NCI-H1417 treated with DMSO at 0.1 percent for 48 hours (cell line): Measurements from ENCODE around the gene RAPGEF1.
"Not testable (repeated sequence)": the region's sequence is repeated elsewhere in the genome, so short reads cannot be mapped to it uniquely, and the experiment has no call there.

Source experiments
- DNase-seq: peaks from one replicate; lab custom pipeline; 2025; lab: John Stamatoyannopoulos, UW

Gene RAPGEF1

DNA sequence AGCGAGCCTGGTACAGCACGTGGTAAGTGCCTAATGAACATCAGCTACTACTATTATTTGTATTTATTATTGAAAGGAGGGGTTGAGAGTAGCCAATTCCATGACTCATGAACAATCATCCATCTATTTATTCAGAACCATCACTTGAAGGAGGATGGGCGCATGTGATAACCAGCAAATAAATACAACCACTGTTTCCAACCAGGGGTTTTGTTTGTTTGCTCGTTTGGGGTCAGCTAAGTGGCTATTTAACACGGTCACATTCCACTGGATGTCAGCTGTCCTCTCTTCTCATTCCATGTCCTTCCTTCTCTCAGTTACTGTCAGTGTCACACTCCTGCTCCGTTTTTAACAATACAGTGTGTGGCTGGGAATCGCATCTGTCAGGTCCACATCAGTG lies 8.6 kb downstream of the RAPGEF1 start:
- no peak for DNase-seq

DNA sequence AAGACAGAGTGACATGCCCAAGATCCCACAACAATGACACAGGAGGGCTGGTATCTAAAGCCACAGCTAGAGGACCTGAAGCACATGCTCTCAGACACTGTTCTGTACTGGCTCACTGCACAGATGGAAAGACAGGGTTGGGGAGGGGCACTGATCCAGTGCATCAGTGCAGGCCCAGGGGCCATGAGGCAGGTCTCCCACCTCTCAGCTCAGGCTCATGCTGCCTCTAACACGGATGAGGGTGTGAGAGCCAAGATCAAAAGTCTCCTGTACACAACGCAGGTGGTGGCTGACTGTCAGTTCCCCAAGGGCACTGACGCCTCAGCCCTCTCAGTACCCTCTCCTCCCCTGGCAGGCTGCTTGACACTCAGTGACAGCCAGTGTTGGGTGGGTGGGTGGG lies 10.9 kb downstream of the RAPGEF1 start:
- no peak for DNase-seq

DNA sequence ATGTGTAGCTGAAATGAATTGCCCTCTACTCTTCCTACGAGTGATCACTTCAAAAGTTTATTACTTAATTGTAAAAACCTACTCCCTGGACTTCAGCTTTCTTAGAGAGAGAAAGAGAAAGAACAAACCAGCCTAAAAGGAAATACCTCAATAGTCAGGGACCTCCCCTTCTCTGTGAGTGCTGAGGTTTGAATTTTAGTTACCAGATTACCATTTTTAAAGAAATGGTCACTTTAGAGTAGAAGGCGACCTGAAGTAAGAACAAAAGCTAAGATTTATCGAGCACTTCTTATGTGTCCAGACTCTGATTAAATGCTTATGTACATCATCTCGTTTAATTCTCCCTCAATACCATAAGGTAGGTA lies 11.3 kb downstream of the RAPGEF1 start:
- no peak for DNase-seq

DNA sequence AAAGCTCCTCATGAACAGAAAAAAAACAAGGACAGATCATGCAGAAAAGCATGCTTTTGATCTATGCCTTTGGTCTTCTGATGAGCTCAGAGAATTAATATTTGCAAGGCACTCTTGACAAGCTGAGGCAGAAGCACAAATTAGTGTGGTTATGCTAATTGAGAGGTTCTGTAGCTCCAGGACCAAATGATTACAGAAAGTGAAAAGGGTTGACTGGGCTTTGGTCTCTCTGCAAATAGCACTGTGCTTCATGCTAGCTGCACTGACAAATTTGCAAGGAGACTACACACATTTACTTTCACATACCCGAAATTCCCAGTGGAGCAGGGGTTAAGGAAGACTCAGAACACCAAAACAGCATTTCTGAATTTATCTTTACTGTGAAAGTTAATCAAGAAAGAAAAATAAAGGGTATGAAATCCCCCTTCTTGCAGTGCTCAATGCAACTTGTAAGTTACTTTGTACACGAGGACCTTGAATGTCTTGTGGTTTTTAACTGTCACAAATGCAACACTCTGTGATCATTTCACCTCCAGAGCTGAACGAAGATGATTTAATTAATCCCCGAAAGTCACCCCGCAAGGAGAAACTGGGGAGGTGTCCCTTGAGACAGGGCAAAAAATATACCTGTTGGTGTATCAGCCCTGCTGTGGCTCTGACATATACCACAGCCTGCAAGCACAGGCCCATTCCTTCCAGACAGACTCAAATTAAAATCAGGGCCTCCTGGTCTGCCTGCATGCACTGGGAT lies 11.9 kb downstream of the RAPGEF1 start:
- DNase-seq, result no peak

DNA sequence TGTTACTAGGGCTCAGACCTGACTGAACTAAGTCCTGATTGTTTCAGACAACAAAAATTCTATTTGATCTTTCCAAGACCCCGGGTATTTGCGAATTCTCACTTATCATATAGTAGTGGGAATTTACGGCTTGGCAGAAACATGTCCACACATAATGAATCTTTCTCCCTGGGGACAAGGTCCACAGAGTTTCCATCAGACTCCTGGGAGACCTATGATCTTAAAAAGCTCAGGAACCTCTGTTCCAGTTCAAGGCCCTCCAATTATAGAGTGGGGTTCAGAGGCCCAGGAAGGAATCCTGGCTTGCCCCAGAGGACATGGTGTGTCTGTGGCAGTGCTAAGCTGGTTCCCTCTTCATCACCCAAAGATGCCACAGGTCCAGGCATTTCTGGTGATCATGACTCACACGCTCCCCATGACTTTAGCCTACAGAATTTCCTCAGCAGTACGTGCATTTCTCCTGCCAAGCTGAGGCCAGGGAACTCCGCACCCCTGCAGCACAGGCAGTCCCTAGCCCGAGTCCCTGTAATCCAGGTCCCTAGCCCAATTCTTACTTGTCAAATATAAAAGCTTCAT lies 12.6 kb downstream of the RAPGEF1 start:
- no peak for DNase-seq

DNA sequence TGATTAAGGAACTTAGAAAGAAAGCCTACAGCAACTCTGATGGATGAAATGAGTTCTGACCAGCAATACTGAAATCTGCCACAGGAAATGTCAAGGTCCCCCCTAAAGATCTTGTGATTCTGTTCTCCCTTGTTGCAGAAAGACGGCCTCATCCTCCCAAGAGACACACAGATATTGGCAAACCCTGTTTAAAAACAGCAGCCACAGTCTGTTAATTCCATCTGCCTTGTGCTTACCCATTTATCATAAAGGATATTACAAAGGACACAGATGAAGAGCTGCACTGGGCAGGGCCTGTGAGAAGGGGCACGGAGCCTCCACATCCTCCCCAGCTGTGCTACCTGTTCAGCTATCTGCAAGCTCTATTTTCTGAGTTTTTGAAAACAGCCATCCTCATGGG lies 15.2 kb downstream of the RAPGEF1 start:
- DNase-seq, result no peak

DNA sequence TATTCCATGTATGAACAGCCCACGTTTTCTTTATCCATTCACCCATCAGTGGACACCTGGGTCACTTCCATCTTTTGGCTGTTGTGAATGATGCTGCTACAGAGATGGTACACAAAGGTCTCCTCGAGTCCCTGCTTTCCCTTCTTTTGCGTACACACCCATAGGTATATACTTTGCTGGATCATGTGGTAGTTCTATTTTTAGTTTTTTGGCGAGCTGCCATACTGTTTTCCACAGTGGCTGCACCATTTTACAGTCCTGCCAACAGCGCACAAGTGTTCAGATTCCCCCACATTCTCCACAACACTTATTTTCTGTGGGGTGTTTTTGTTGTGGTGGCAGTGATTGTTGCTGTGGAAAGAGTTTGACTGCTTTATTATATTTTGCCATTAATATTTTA lies 16.2 kb downstream of the RAPGEF1 start:
- no peak for DNase-seq

DNA sequence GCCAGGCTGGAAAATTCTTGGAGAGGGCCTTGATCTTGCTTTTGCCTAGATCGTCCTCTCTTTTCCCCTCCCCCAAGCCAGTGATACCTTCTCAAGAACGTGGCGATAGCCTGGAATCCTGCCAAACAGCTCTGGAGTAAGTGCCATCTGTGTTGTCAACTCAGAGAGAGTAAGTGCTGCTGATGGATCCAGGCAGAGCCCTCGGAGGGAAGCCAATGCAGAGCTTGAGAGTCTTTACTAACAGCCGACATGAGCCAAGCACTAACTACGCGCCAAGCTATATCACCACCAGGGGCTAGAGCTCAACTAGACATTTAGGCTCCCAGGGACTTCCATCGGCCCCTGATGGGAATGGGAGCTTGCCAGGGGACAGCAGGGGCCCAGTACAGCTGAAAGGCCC lies 17.6 kb downstream of the RAPGEF1 start:
- DNase-seq, result no peak

DNA sequence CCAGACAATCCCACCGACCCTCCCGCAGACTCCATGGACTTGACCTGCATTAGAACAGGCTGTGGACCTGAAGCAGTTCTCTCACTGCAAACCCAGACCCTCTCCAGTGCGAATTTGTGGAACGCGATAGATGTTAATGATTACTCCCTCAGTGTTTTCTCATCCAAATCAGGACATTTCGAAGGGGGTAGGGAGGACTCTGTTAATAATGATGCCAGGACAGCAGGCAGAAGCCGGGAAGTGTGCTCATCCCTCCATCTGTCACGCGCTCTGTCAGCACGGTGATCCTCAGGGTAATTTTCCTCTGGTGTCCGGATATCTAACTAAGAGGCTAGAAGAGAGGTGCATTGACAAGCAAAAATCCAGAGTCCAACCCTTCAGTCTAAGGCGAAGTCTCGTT lies 18.8 kb downstream of the RAPGEF1 start:
- DNase-seq, result no peak

DNA sequence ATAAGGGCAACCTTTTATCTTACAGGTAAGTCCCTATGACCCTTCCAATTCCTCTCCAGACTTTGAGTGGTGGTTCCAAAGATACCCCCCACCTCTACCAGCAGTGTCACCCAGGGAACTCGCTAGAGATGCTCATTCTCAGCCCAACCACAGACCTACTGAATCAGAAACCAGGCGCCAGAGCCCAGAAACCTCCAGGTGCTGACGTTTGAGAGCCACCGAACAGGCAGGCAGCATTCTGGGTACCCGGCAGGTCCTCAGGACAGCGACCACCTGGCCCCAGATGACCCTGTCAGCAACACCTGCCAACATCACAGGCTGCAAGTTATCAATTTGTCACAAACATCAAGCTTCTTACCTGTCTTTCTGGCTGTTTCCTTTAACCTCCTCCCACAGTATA lies 19.5 kb downstream of the RAPGEF1 start:
- DNase-seq, result no peak

DNA sequence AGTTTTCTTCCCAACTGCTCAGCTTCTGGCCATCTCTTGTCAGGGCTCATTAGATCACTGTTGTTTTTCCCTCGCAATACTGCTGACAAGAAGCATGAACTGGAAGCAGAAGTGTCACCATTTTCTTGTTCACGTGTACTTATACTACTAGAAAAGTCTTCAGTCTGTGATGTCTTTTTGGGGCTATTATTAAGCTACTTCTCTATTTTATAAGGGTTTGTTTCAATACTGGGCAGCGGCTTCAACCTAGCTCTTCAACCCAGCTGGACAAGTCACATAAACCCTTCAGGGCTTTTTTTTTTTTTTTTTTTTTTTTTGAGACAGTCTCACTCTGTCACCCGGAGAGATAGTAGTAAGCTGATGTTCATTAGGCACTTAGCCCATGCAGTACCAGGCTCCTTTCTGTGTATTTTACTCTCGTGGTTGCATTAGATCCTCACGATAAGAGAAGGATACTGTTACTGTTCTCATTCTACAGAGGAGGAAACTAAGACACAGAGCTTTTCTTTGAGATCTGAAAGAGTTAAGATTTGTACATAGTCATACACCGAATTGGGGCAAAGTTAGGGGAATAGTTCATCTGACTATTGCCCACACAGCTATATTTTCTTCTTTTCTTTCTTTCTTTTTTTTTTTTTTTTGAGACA lies 20.5 kb downstream of the RAPGEF1 start:
- no peak for DNase-seq

DNA sequence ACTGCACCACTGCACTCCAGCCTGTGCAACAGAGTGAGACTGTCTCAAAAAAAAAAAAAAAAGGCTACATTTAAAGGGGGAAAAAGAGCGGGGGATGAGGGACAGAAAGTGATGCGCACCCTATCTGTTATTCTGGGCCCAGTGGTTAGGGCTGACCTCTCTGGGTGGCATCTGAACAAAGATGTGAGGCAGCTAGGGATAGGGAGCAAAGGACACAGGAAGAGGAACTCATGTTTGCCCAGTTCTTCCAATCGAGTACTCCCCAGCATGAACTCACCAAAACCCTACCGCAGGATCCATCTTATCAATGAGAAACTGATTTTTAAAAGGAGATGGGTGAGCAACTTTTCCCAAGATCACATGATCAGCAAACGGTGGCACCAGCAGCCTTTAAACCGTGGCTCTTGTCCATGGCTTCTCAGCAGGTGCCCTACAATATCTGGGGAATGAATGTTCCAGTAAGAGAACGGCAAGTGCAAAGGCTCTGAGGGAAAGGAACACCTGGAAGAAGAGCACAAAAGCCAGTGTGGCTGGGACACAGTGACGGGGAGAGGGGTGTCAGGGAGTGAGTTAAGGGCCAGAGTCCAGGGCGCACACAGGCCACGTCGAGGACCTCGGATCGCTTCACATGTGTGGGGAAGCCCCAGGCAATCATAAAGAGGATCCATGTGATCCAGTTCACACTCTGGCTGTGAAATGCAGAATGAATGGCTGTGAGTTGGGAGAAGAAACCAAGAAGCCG lies 22.0 kb downstream of the RAPGEF1 start:
- no peak for DNase-seq

DNA sequence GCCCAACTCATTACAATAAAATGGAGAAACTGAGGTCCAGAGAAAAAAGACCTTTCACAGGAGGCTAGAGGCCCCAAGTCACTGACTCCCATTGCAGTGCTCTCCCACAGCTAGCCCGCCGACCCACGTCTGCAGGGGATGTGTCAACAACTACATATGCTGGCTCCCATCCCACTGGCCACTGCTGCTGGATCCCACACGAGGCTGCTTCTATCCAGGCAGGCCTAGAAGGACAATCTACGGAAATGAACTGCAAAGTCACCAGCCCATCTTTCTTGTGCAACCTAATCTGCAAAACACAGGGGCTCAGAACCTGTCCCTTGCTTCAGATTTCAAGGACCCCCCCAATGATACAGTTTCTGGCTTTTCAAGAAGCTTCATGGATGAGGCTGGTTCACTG lies 24.0 kb downstream of the RAPGEF1 start:
- DNase-seq, result no peak

DNA sequence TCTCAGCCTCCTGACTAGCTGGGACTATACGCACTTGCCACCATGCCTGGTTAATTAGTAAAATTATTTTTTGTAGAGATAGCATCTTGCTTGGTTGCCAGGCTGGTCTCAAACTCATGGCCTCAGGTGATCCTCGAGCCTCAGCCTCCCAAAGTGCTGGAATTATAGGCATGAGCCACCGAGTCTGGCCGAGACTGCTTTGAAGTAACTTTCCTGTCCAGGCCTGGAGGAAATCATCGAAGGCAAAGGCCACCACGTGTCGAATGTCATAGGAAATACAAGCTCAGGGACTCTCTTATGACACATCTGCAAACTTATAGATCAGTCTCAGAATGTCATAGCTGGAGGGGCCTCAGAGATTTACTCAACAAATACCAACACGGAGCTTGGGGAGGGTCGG lies 25.1 kb downstream of the RAPGEF1 start:
- DNase-seq, result no peak

DNA sequence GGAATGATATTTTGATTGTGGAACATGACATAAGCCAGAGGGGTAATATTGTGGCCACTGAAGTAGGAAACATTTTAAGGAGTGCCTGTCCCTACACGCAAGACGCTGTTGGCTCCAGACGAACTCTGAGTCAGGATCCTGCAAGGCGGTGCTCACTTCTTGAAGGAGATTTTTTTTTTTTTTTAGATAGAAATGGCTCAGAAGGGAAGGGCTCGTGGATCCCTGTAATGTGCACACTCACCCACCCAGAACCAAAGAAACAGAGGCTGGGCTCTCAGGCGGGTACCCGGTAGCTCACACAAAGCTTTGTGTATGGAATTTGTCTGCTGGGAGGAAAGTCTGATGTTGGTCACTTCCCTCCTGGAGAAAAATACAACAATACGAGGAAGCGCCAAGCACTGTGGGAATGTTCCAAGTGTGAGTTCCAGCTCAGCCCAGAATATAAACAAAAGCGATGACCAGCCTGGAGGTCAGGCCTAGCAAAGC lies 25.7 kb downstream of the RAPGEF1 start:
- no peak for DNase-seq

DNA sequence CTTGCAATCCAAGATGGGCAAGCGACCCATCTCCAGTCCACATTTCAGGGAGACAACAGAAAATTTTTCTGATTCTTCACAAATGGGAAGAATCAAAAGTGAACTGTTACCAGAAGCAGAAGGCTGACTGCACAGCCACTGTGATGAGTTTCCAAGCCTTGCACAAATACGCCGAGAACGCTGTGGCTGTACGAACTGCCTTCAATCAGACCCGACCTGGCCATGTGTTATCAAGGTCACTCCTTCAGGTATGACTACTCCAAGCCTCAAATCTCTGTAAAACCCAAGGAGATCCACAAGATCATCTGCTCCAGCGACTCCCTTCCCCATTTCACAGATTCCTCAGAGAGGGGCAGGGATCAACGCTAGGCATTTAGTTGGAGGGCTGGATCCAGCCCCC lies 26.9 kb downstream of the RAPGEF1 start:
- no peak for DNase-seq

DNA sequence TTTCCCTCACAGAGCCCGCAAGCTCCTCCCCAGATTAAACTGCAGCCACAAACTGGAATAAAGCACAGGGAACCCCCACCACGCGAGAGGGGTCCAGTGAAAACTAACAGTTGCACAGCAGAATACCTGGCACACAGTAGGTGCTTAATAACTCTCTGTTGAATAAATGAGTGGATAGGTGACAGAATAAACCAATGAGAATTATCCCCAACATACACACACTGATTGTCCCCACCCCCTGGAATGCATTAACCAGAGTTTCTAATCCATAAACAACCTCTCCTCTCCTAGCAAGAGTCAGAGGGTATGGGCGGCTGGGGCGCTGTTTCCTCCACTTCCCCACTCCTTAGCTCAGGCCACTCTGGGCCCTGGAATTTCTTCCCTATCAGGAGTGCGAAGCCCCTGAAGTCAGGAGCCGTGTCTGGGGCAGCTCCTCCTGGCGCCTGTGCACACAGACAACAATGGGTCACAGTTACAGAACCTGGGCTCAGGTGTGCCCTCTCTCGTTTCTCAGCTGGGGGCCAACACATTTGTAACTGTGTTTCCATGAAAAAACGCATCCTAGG lies 27.6 kb downstream of the RAPGEF1 start:
- no peak for DNase-seq

DNA sequence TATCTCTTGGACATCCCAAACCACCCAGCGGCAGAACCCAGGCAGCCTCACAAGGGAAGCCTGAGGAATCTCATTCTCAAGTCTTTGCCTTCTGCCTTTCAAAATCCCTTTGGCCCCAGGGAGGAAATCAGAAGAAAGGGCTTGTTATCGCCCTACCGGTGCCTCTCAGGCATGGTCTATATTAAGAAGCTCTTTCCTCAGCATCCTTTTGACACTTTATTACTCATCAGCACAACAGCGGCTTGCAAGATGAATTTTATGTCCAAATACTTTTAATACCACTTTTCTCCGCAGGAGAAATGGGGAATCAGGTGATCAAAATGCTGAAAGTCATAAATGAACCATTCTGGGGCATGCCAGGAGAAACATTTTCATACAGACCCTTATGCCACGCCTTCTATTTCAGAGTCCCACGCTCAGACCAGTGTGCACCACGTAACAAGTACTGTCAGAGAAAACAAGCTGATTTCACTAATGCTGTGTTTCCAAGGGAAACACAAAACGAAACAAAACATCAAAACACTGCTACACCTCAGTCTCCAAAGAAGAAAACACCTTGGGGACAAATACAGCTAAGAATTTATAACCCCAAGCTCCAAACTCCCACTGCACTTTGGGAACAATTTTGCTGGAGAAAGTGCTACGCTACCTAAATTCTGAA lies 30.0 kb downstream of the RAPGEF1 start:
- no peak for DNase-seq

DNA sequence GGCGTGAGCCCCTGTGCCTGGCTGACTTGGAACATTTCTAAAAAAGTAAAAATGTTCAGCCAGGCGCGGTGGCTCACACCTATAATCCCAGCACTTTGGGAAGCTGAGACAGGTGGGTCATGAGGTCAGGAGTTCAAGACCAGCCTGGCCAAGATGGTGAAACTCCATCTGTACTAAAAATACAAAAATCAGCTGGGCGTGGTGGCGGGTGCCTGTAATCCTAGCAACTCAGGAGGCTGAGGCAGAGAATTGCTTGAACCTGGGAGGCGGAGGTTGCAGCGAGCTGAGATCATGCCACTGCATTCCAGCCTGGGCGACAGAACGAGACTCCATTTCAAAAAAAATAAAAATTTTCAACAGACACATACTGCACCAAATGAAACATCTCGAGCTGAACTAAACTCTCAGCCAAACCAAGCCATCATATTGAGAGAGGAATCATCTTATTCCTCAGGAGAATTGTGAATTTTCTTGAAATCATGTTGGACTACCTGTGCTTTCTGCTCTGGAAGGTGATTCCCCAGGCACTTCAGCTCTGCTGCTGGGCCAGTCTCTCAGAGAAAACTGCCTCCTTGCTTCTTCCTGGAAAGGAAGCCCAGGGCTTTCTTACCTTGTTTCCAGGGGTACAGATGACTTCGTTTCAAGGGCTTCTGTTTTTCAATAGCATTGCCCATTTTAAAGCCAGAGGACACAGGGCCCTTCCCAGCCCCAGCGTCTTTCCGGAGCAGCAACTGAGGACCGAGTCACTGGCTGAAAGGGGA lies 30.7 kb downstream of the RAPGEF1 start:
- not testable (repeated sequence) for DNase-seq

DNA sequence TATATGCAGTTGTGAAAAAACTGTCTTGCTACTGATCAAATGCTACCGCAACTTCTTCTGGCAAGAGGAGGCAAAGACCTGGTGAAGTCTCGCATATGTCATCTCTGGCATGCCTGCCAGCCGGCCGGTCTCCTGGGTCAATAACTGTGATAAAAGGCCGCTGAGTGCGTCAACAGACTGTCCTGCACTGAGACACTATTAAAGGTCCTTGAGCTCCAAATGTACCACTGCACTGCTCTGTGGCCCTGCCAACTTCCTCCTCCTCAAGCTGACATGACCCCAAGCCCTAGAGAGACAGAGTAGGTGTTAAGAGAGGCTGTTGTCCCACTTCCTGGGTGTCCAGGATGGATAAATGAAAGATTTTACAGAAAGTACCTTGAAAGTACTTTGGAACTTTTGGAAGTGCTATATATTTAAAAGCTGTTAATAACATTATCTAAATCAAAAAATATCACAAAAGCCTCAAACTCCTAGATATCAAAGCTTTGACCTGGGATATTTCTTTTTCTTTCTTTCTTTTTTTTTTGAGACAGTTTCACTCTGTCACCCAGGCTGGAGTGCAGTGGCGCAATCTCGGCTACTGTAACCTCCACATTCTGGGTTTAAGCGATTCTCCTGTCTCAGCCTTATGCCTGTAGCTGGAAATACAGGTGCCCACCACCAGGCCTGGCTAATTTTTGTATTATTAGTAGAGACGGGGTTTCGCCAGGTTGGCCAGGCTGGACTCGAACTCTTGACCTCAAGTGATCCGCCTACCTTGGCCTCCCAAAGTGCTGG lies 31.5 kb downstream of the RAPGEF1 start:
- no peak for DNase-seq
